HG03095 (cell line): ENCODE results near the gene SERAC1.
A peak's percentile ranks its signal among the peaks of the same experiment; 100 is the strongest.
"Not testable (repeated sequence)": the region's sequence is repeated elsewhere in the genome, so short reads cannot be mapped to it uniquely, and the experiment has no call there.

Experiments used
- ATAC-seq: cut with Tn5 transposase; IDR thresholded peaks from one replicate; pipeline ENCODE4 v1.9.1; 2021; ENCODE audit warnings: moderate library complexity; ENCODE audit not compliant: unreplicated experiment

The SERAC1 gene

DNA sequence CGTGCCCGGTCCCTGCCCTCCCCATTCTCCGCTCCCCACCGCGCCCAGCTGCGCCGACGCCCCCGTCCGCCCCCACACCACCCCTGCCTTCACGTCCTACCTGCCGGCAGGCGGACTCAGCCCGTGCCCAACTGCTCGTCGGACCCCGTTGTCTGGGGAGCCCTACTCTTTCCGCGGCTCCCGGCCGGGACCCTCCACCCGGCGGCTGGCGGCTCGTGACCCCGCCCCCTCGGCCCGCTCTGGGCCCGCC is at the start of gene SERAC1:
Gene SERAC1, minus strand, starts transcription at position 223 of the 250 bp plus-strand sequence. CDS start 9,899 bp downstream, outside the sequence.
- no peak for ATAC-seq

DNA sequence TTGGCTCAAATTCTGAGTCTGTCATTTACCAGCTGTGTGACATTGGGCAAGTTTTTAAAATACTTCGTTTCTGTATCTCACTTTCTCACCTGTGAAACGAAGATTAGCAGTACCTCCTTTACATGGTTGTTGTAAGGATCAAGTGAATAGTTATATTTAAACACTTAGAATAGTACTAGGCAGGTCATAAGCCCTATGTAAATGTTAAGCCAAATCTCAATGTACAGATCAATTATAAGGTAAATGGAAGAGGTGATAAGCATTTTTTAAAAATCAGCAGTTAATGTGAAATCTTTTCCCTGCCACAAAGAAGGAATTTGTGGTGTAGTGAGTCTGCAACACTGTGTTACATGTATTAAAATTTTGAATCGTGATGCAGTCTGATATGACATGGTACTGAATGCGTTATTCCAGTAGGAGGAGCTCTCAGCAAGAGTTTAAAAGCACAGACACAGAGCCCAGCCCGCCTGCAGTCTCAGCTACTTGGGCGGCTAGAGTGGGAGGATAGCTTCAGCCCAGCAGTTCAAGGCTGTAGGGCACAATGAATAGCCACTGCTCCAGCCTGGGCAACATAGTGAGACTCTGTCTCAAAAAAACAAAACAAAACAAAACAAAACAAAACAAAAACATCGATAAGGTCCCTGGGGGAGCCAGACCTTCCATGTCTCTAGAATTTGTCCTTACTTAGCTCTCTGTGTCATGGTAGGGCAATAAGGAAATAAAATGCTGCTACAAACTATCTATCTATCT is 46.0 kb upstream of the SERAC1 start:
- ATAC-seq: peak; percentile 96

DNA sequence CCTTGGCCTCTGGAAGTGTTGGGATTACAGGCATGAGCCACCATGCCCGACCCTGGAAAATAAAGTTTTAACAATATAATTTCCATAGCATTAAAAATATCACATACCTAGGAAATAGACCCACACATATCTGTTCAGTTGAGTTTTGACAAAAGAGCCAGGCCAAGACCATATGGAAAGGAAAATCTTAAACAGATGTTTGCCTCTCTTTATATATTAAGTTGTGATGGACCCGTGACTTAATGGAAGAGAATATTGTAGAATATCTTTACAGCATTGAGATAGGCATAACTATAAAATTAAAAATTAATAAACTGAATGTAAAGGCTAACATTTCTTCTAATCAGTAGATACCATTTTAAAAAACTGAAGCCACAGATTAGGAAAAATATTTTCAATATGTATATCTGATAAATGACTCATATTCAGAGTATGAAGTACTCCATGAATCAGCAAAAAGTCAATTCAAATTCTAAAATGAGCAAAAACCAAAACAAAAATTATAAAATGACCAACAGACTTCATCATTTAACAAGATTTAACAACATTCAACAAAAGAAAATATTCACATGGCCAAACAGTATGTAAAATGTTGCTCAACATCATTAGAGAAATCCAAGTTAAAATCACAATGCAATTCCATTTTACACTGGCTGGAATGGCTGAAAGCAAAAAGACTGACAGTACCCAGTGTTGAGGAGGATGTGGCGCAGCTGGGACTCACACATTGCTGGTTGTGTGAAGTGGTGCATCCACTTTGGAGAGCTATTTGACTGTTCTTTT is 43.4 kb upstream of the SERAC1 start:
- ATAC-seq: no peak

DNA sequence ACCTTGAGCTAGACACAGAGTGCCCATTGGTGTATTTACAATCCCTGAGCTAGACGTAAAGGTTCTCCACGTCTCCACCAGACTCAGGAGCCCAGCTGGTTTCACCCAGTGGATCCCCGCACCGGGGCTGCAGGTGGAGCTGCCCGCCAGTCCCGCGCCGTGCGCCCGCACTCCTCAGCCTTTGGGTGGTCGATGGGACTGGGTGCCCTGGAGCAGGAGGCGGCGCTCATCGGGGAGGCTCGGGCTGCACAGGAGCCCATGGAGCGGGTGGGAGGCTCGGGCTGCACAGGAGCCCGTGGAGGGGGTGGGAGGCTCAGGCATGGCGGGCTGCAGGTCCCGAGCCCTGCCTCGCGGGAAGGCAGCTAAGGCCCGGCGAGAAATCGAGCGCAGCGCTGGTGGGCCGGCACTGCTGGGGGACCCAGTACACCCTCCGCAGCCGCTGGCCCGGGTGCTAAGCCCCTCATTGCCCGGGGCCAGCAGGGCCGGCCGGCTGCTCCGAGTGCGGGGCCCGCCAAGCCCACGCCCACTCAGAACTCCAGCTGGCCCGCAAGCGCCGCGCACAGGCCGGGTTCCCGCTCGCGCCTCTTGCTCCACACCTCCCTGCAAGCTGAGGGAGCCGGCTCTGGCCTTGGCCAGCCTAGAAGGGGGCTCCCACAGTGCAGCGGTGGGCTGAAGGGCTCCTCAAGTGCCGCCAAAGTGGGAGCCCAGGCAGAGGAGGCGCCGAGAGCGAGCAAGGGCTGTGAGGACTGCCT is 41.7 kb upstream of the SERAC1 start:
- ATAC-seq: not testable (repeated sequence)

DNA sequence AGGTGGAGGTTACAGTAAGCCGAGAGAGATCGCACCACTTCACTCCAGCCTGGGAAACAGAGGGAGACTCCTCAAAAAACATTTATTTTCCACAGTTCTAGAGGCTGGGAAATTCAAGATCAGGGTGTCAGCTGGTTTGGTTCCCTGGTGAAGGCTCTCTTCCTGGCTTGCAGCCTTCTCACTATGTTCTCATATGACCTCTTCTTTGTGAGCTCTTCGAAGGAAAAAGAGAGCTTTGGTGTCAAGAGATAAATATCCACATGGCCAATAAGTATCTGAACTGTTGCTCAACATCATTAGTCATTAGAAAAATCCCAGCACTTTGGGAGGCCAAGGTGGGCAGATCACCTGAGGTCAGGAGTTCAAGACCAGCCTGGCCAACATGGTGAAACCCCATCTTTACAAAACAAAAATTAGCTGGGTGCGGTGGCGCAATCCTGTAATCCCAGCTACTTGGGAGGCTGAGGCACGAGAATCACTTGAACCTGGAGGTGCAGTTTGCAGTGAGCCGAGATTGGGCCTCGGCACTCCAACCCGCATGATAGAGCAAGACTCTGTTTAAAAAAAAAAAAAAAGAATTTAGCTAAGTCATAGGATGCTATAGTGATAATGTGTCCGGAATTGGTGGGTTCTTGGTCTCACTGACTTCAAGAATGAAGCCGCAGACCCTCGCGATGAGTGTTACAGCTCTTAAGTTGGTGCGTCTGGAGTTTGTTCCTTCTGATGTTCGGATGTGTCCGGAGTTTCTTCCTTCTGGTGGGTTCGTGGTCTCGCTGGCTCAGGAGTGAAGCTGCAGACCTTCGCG is 40.4 kb upstream of the SERAC1 start:
- ATAC-seq: not testable (repeated sequence)

DNA sequence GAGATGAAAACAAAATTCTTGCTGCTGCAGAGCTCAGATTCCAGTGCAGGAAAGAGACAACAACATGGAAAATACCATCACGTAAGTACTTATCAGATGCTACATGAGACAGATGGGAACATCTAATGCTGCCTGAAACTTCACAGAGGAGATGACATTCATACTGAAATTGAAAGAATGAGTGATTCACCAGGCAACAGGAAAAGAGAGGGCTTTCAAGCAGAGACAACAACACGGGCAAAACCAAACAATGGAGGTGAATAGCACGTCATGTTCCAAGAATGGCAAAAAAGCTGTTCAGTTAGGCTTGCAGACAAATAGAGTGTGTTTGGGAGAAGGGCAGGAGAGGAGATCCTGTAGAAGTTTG is 39.3 kb upstream of the SERAC1 start:
- ATAC-seq: peak; percentile 95

DNA sequence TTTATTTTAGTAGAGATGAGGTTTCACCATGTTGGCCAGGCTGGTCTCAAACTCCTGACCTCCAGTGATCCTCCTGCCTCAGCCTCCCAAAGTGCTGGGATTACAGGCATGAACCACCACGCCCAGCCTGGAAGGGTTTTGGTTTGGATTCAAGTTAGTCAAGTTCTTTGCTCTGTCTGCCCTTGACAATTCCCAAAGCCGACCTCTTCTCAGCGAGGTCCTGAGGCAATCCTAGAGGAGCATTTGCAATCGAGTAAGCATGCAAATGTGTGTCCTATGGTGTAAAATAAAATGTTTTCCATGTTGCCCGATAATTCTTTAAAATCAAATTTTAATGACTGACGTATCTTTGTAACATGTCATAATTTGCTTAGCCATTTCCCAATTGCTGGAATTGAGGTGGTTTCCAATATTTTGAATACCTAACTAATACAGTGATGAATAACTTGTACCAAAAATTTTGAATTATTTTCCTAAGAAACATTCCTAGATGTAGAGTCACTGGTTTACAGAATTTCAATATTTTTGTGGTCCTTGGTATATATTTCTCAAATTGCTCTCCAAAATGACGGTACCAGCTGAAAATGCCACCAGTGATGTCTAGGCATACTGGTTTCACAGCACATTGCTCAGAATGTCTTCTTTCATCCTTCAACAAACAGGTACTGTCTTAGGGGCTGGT is 38.8 kb upstream of the SERAC1 start:
- no peak for ATAC-seq

DNA sequence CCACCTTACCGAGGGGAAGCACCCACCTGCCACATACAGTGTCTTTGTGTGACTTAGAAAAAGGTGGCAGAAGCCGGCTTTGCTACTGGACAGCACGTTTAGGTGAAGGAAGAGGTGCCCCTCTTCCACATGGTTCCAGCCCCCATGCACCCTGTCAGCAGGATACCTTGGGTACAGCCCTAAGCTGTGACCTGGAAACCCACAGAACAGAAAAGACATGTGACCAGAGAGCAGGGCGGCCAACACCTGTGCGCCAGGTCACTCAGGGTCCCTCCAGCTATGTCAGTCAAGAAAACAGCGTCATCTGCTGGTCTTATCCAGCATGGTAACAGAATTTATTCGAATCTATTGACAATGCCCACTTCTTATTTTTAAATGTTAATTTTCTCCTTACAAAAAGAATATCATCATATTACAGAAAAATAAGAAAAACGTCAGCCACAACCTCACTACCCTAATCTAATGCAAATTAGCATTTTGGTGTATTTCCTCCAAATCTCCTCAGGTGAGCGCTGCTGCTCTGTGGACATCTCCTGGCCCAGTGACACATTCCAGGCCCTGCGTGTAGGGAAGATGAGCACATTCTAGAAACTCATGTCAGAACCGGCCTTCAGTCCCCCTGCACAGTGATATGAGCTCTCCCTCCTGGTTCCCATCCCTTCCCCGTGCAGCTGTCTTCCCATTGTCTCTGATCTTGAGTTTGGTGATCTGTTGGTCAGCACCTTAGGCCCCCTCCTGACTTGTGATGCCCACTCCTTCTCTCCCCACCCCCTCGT is 37.3 kb upstream of the SERAC1 start:
- no peak for ATAC-seq

DNA sequence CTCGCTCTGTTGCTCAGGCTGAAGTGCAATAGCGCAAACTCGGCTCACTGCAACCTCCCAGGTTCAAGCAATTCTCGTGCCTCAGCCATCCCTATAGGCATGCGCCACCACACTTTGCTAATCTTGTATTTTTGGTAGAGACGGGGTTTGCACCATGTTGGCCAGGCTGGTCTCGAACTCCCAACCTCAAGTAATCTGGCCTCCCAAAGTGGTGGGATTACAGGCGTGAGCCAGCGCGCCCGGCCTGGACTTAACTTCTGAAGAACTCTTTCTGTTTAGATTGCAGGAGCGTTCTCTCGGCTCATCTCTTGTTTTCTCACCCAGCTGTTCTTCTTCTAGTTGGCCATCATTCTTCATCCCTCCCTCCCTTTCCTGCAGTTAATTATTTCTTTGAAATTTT is 30.4 kb upstream of the SERAC1 start:
- no peak for ATAC-seq

DNA sequence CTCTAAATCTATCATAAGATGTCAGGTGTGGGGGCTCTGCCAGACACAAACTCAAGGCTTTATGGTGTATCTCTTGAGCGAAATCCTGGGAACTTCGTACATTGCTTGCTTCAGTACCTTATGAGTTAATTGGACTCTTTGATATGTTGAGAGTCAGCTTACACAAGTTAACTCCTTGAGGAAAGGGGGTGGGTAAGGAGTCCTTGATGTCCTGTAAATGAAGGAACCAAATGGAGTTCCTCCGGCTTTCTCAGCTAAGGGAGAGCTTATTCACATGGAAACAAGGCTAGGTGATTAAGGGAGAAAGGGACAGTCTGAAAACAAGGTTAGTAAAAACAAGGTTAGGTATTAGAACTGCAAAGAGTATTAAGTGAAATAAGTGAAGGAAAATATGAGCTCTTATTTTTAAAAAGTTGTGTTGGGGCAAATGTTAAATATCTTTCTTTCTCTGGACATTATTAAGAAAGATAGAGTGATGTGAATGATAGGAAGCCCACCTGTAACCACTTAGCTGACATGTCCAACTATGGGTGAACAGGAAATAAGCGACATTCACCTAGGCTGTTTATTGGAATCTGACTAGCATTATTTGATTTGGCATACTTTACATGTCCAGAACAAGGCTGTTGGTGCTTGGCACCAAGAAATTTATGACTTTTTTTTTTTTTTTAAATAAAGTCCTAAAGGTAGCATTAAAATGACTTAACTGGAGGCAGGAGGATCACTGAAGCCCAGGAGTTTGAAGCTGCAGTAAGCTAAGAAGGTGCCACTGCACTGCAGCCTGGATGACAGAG is 26.6 kb upstream of the SERAC1 start:
- no peak for ATAC-seq

DNA sequence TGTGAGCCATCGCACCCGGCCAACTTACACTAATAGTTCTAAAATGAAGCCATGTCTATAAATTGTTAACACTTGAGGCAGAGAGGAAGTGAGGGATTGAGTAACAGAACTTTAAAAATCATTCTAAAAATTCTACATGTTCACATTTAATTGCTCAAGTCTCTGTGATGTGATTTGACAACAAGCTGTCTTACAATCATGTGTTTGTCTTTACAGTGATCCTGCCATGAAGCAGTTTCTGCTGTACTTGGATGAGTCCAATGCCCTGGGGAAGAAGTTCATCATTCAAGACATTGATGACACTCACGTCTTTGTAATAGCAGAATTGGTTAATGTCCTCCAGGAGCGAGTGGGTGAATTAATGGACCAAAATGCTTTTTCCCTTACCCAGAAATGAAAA is 23.7 kb upstream of the SERAC1 start:
- ATAC-seq: no peak

DNA sequence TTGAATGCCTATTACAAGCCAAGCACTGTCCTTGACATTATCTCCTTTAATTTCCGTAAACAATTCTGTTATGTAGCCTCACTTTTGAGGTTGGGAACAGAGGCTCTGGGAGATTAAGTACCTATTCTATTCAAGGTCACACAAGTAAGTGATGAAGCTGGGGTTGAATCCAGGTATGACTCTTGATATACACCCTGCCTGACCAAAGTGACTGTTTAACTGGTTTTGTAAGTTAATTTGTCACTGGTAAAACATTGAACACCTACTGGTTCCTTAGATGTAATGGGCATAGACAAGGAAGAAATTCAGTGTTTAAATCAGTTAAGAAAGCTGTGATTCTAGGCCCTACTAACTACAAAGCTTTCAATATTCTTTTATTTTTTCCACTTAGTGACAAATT is 23.0 kb upstream of the SERAC1 start:
- no peak for ATAC-seq

DNA sequence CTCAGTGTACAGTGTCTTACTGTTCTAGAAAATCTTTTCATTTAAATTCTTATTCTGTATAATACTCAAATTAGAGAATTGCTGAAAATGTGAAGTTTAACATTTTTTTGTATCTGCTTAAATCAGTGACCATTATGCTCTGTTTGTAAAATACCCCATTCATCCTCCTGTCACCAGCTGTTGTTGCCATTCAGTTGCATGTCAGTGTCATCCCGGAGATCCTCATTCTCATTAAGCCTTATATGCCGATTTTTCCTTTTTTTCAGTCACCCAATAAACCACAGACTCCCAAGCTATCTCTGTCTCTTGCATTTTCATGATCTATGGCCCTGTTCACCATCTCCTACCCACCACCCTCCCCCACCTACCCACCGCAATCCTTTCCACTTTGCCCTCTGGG is 20.5 kb upstream of the SERAC1 start:
- no peak for ATAC-seq

DNA sequence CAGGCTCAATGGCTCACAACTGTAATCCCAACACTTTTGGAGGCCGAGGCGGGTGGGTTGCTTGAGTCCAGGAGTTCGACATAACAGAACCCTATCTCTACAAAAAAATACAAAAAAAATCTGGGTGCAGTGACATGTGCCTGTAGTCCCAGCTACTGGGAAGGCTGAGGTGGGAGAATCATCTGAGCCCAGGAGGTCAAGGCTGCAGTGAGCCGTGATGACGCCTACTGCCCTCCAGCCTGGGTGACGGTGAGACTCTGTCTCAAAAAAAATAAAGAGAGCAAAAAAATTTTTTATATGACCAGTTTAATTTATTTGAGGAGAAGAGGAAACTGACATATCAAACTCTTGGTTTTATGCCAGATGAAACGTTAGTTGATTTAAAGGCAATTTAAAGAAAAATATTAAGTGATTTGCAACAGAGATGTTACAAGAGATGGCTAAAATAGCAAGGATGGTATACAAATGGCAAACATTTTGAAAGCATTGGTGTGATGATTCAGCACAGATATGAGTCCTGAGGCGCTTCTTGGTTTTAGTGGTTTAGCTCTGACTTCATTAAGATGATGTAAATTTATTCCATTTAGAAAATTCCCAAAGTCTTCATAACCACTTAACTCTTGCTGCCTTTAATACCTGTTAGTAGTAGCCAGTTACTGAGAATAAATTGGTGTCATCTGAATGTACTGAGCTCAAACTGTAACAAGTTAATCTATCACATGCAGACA is 17.8 kb upstream of the SERAC1 start:
- ATAC-seq: no peak

DNA sequence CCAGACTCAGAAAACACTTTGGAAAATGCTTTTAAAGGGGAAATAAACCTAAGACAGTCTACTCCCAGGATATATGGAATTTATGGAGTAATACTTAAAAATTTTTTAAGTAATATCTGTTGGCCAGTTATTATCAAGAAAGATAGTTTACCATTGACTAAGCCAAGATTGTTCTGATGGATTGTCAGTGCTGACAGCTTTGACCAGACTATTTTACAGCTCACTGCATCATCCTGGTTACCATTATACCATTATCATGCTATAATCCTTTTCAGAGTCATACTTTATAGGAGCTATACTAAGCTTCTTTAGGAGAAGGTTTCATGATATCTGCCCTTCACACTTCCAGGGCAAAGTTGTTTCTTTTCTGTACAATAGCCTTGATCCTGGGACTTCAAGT is 16.5 kb upstream of the SERAC1 start:
- ATAC-seq: no peak

DNA sequence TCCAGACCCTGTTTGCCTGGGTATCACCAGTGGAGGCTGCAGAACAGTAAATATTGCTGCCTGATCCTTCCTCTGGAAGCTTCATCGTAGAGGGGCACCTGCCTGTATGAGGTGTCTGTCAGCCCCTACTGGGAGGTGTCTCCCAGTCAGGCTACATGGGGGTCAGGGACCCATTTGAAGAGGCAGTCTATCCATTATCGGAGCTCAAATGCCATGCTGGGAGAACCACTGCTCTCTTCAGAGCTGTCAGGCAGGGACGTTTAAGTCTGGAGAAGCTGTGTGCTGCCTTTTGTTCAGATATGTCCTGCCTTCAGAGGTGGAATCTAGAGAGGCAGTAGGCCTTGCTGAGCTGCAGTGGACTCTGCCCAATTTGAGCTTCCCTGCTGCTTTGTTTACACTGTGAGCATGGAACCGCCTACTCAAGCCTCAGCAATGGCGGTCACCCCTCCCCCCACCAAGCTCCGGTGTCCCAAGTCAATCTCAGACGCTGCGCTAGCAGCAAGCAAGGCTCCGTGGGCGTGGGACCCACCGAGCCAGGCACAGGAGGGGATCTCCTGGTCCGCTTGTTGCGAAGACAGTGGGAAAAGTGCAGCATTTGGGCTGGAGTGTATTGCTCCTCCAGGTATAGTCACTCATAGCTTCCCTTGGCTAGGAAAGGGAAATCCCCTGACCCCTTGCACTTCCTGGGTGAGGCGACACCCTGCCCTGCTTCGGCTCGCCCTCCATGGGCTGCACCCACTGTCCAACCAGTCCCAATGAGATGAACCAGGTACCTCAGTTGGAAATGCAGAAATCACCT is 15.3 kb upstream of the SERAC1 start:
- ATAC-seq: not testable (repeated sequence)

DNA sequence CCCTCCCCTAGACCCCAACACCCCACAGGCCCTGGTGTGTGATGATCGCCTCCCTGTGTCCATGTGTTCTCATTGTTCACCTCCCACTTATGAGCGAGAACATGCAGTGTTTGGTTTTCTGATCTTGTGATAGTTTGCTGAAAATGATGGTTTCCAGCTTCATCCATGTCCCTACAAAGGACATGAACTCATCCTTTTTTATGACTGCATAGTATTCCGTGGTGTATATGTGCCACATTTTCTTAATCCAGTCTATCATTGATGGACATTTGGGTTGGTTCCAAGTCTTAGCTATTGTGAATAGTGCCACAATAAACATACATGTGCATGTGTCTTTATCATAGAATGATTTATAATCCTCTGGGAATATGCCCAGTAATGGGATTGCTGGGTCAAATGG is 9.7 kb upstream of the SERAC1 start:
- ATAC-seq: not testable (repeated sequence)

DNA sequence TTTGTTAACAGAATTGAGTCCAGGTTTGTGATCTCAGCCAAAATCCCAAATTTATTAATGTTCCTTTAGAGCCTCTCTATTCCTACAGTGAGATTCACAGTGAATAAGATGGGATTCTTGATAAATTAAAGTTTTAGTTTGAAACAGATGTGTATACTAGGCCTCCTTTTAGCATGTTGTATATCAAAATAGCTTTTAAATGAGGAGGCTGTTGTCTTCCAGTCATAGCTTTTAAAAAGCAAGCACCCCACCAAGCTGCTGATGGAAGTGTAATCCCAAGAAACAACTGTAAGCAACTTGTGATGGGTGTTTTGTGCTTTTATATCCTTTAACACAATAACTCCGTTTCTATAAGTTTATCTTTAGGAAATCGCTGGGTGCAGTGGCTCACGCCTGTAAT is 7.0 kb upstream of the SERAC1 start:
- ATAC-seq: no peak
